Measurements from ENCODE around the gene ADH7.

DNA sequence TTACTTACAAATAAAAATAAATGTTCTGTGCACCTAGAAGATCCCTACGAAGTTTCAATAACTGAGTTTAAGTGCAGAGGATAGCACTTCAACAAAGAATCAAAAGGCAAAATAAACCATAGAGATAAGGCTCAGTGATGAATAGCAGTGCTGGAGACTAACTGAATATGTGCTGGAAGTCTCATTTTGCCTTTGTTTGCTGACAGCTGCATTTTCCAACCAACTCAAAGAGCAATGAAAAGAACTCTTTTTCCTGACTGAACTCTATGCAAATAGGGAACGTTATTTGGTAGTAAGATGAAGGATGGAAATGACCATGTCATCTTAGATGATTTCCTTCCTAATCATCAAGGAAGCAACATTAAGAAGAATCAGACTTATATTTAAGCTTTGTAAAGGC is 32.7 kb upstream of the ADH7 start:
- TF ChIP-seq, protein P1, sequence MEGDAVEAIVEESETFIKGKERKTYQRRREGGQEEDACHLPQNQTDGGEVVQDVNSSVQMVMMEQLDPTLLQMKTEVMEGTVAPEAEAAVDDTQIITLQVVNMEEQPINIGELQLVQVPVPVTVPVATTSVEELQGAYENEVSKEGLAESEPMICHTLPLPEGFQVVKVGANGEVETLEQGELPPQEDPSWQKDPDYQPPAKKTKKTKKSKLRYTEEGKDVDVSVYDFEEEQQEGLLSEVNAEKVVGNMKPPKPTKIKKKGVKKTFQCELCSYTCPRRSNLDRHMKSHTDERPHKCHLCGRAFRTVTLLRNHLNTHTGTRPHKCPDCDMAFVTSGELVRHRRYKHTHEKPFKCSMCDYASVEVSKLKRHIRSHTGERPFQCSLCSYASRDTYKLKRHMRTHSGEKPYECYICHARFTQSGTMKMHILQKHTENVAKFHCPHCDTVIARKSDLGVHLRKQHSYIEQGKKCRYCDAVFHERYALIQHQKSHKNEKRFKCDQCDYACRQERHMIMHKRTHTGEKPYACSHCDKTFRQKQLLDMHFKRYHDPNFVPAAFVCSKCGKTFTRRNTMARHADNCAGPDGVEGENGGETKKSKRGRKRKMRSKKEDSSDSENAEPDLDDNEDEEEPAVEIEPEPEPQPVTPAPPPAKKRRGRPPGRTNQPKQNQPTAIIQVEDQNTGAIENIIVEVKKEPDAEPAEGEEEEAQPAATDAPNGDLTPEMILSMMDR (IDR thresholded peaks at IDR 0.05 in 2 of 3, conservative IDR thresholded peaks at IDR 0.05 in 1 of 3; ENCODE audit: borderline replicate concordance in 1 of 3, insufficient read depth in 1 of 3, low read depth in 2 of 3, low read length in 2 of 3) = no peak
- TF ChIP-seq ZFX (IDR thresholded peaks at IDR 0.05) = no peak
- no peak for TF ChIP-seq SP1 (IDR thresholded peaks at IDR 0.05; ENCODE audit: low read depth)
- TF ChIP-seq, protein P2, sequence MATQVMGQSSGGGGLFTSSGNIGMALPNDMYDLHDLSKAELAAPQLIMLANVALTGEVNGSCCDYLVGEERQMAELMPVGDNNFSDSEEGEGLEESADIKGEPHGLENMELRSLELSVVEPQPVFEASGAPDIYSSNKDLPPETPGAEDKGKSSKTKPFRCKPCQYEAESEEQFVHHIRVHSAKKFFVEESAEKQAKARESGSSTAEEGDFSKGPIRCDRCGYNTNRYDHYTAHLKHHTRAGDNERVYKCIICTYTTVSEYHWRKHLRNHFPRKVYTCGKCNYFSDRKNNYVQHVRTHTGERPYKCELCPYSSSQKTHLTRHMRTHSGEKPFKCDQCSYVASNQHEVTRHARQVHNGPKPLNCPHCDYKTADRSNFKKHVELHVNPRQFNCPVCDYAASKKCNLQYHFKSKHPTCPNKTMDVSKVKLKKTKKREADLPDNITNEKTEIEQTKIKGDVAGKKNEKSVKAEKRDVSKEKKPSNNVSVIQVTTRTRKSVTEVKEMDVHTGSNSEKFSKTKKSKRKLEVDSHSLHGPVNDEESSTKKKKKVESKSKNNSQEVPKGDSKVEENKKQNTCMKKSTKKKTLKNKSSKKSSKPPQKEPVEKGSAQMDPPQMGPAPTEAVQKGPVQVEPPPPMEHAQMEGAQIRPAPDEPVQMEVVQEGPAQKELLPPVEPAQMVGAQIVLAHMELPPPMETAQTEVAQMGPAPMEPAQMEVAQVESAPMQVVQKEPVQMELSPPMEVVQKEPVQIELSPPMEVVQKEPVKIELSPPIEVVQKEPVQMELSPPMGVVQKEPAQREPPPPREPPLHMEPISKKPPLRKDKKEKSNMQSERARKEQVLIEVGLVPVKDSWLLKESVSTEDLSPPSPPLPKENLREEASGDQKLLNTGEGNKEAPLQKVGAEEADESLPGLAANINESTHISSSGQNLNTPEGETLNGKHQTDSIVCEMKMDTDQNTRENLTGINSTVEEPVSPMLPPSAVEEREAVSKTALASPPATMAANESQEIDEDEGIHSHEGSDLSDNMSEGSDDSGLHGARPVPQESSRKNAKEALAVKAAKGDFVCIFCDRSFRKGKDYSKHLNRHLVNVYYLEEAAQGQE (IDR thresholded peaks at IDR 0.05; ENCODE audit: low read depth) = no peak
- no peak for TF ChIP-seq EZH2phosphoT487 (IDR thresholded peaks at IDR 0.05; ENCODE audit: borderline replicate concordance)
- TF ChIP-seq ELF1 (IDR thresholded peaks at IDR 0.05; ENCODE audit: borderline replicate concordance, low read depth) = no peak
- TF ChIP-seq, protein P3, sequence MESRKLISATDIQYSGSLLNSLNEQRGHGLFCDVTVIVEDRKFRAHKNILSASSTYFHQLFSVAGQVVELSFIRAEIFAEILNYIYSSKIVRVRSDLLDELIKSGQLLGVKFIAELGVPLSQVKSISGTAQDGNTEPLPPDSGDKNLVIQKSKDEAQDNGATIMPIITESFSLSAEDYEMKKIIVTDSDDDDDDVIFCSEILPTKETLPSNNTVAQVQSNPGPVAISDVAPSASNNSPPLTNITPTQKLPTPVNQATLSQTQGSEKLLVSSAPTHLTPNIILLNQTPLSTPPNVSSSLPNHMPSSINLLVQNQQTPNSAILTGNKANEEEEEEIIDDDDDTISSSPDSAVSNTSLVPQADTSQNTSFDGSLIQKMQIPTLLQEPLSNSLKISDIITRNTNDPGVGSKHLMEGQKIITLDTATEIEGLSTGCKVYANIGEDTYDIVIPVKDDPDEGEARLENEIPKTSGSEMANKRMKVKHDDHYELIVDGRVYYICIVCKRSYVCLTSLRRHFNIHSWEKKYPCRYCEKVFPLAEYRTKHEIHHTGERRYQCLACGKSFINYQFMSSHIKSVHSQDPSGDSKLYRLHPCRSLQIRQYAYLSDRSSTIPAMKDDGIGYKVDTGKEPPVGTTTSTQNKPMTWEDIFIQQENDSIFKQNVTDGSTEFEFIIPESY (IDR thresholded peaks at IDR 0.05; ENCODE audit: extremely low read depth, insufficient replicate concordance, low read length) = no peak
- no peak for TF ChIP-seq POLR2AphosphoS5 (IDR thresholded peaks at IDR 0.05; ENCODE audit: low read depth, low read length)
- no peak for TF ChIP-seq POLR2A (IDR thresholded peaks at IDR 0.05; ENCODE audit: borderline replicate concordance, extremely low read depth, insufficient read depth, insufficient read length)
- TF ChIP-seq EGR1 (IDR thresholded peaks at IDR 0.05; ENCODE audit: low read depth) = no peak

Data from HCT116 (cell line).